ENCODE data around the gene DISP3. TPM values are rescaled to one million over a fixed set of nuclear protein-coding genes. Genes with fewer than 3 reads are reported as not detected.

The DISP3 gene
- total and polyA plus RNA-seq, 9 of the 15 experiments (the other 6 are each of a cell fraction or from before 2014, with no cell fraction given): 0.03 to 0.19 (median 0.15) TPM; not detected in 5

DNA sequence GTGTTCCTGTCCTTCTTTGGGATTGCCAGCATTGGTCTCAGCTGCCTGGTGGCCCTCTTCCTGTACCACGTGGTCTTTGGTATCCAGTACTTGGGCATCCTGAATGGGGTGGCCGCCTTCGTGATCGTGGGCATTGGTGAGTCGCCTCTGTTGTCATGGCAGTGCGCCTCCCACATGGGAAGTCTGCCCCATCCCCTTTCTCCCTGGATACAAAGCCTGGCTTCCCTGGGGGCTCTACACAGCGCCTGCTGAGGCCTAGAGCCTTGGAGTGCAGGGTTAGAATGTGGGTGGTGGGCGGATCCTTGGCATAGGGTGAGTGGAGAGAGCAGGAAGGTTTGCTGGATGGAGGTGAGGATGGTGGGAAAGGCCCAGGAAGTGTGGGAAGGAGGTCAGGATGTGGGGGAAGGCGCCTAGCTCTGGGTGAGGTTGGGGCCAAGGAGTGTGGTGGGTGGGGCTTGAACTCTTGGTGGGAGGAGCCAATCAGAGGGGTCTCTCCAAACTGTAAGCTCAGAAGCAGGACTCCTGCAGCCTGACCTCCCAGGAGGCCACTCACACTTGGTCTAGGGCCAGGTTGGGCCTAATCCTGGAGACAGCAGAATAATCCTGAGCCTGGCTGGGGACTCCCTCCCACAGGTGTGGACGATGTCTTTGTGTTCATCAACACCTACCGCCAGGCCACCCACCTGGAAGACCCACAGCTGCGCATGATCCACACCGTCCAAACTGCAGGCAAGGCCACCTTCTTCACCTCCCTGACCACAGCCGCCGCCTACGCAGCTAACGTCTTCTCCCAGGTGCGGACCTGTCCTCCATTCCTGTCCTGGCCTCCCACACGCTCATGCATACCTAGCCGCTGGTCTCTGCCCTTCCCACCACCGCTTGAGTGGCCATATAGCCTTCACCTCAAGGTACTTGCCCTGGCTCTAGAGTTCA is 36.7 kb downstream of the DISP3 start:
- Histone ChIP-seq H3K4me1 (replicated peaks in 1 of 2; ENCODE audit: control insufficient read depth in 2 of 2, insufficient read depth in 2 of 2, low read length in 2 of 2) (no peaks in the 10 kb centered on the region), H3K9me3 (replicated peaks; ENCODE audit: control insufficient read depth, insufficient read depth, low read depth, low read length) (no peaks in the 10 kb centered on the region), H3K9ac (ENCODE audit: insufficient read depth in 1 of 2, low read depth in 2 of 2, low read length in 2 of 2) (no peak overlapping the region), H3K36me3 (ENCODE audit: control insufficient read depth, insufficient read depth, low read length) (no peaks in the 10 kb centered on the region), H3K4me3 (no peak overlapping the region), H3K9me1 (ENCODE audit: control insufficient read depth, insufficient read depth, low read length) (no peaks in the 10 kb centered on the region), H2AFZ (ENCODE audit: low read depth, low read length) (no peak overlapping the region), H3K79me2 (ENCODE audit: control insufficient read depth, insufficient read depth, low read length) (no peaks in the 10 kb centered on the region), H3K4me2 (ENCODE audit: insufficient read depth, low read length) (no peak overlapping the region), H3K27me3 (ENCODE audit: control insufficient read depth in 2 of 2, insufficient read depth in 2 of 2, low read length in 2 of 2) (peaks cover 6 to 32% of the 10 kb centered on the region in 2 experiments; a peak in 4 of 5 replicates), H4K20me1 (replicated peaks; ENCODE audit: control insufficient read depth, insufficient read depth, low read length) (no peaks in the 10 kb centered on the region), H3K27ac (ENCODE audit: extremely low read depth, low read depth, low read length) (no peak overlapping the region)
- DNase-seq (ENCODE audit: extremely low read depth in 1 of 4, low spot score in 3 of 4) (no peak), FAIRE-seq (no peak), ATAC-seq (no peak)
- WGBS (ENCODE audit: insufficient coverage, low coverage, missing lambda C conversion rate): 0% methylated on average over 21 of the region's 21 CpGs
- in situ Hi-C loops (cut with MboI) (no loop called here), intact Hi-C loops (cut with micrococcal nuclease) (no loop called here)
- TF ChIP-seq, protein P1, sequence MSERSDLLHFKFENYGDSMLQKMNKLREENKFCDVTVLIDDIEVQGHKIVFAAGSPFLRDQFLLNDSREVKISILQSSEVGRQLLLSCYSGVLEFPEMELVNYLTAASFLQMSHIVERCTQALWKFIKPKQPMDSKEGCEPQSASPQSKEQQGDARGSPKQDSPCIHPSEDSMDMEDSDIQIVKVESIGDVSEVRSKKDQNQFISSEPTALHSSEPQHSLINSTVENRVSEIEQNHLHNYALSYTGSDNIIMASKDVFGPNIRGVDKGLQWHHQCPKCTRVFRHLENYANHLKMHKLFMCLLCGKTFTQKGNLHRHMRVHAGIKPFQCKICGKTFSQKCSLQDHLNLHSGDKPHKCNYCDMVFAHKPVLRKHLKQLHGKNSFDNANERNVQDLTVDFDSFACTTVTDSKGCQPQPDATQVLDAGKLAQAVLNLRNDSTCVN (CRISPR knock-in tag; IDR thresholded peaks at IDR 0.05): no peak
- TF ChIP-seq PPARD (CRISPR knock-in tag; IDR thresholded peaks at IDR 0.05) (no peak), ZNF41 (CRISPR knock-in tag; conservative IDR thresholded peaks at IDR 0.05) (no peak), ZNF785 (CRISPR knock-in tag; IDR thresholded peaks at IDR 0.05) (no peak), NCOA6 (IDR thresholded peaks at IDR 0.05) (no peak), ZC3H8 (IDR thresholded peaks at IDR 0.05) (no peak)
- ChIA-PET CTCF (ENCODE audit: low intra/inter-chr PET ratio) (no interaction called here), POLR2A (interaction anchor here (0.7 kb wide), 1 partner anchor 44 kb away, joined by 4 read pairs; no protein-coding TSS in a partner anchor)
- no TSS peak for BruUV-seq (replicated peaks)
